ENCODE results near the gene ARHGAP30. TPM values are rescaled to one million over a fixed set of nuclear protein-coding genes. Genes with fewer than 3 reads are reported as not detected.

ARHGAP30 gene
- total and polyA plus RNA-seq, 2 of the 8 experiments (the other 6 are each of a cell fraction or from before 2014, with no cell fraction given): 0.27 to 0.39 TPM

DNA sequence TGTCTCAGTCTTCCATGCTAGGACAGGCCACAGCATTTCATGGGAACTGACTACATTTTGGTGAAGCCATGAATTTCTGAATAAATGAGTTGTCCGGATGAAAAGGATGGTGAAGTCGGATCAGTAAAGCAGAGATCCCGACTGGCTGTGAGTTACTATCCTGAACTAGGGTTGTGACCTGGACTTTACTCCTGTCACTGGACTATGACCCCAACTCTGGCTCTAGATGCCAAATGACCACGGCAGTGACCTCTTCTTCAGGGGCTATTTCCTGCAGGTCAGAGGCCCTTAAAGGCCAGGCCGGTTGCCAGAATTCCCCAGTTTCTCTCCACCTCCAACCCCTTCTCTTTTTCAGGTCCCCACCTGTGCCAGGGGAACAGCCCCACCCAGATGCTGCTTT is 21.4 kb upstream of the ARHGAP30 start:
- Histone ChIP-seq H3K79me2 (ENCODE audit: control insufficient read depth in 1 of 2, insufficient read depth in 2 of 2, low read length in 2 of 2) (no peaks in the 10 kb centered on the region), H3K9ac (replicated peaks in 1 of 4; ENCODE audit: extremely low read depth in 1 of 4, low read depth in 3 of 4, low read length in 3 of 4) (no peak overlapping the region), H3K23me2 (ENCODE audit: low read depth, low read length) (peaks cover 2% of the 10 kb centered on the region; the same call in 1 of the 2 replicates), H3K27me3 (replicated peaks in 1 of 4; ENCODE audit: control insufficient read depth in 3 of 4, extremely low read depth in 1 of 4, insufficient read depth in 3 of 4, low read length in 3 of 4) (no peaks in the 10 kb centered on the region), H2AK5ac (ENCODE audit: low read depth, low read length) (no peak overlapping the region), H3K79me1 (ENCODE audit: low read depth, low read length) (no peaks in the 10 kb centered on the region), H2BK5ac (ENCODE audit: low read depth, low read length) (no peak overlapping the region), H2BK15ac (ENCODE audit: low read length) (no peak overlapping the region), H3K4me1 (replicated peaks in 1 of 4; ENCODE audit: control insufficient read depth in 3 of 4, insufficient read depth in 4 of 4, low read length in 3 of 4) (peaks cover 0 to 6% (median 0%) of the 10 kb centered on the region in 4 experiments; a peak in 2 of 7 replicates), H3K9me3 (ENCODE audit: insufficient read depth in 2 of 2, low read depth in 1 of 2, low read length in 1 of 2) (no peaks in the 10 kb centered on the region), H2BK12ac (ENCODE audit: low read depth, low read length) (no peak overlapping the region), H4K5ac (ENCODE audit: insufficient read length, low read depth, low read length) (no peak overlapping the region), H4K20me1 (replicated peaks in 1 of 2; ENCODE audit: control insufficient read depth in 1 of 2, insufficient read depth in 2 of 2, low read length in 2 of 2) (no peaks in the 10 kb centered on the region), H3K4ac (replicated peaks; ENCODE audit: insufficient read length, low read depth, low read length) (no peak overlapping the region), H3K4me3 (ENCODE audit: extremely low read depth in 1 of 4, insufficient read depth in 2 of 4, low read depth in 3 of 4, low read length in 4 of 4) (no peak overlapping the region), H3K14ac (ENCODE audit: insufficient read length) (no peak overlapping the region), H2BK20ac (ENCODE audit: low read length) (no peak overlapping the region), H4K91ac (replicated peaks; ENCODE audit: insufficient read length, low read length) (no peak overlapping the region), H3K27ac (ENCODE audit: low read depth, low read length) (no peak overlapping the region), H2AFZ (ENCODE audit: low read length) (no peak overlapping the region), H3K4me2 (ENCODE audit: insufficient read depth in 1 of 2, low read depth in 2 of 2, low read length in 2 of 2) (no peak overlapping the region), H2BK120ac (replicated peaks; ENCODE audit: low read depth, low read length) (no peak overlapping the region), H3K36me3 (ENCODE audit: control insufficient read depth in 2 of 4, insufficient read depth in 4 of 4, low read length in 3 of 4) (no peaks in the 10 kb centered on the region), H3K23ac (ENCODE audit: insufficient read length) (no peak overlapping the region), H4K8ac (ENCODE audit: extremely low read depth, insufficient read depth, low read length) (no peak overlapping the region), H3K56ac (replicated peaks; ENCODE audit: insufficient read length, low read depth, low read length) (no peak overlapping the region), H3K18ac (ENCODE audit: extremely low read depth, low read length) (no peak overlapping the region)
- 94% methylated on average over 5 of the region's 5 CpGs; no CpG with 5 or more reads in 1 of the 2 experiments for WGBS, 2 experiments (ENCODE audit: extremely low coverage in 1 of 2, insufficient coverage in 1 of 2, insufficient read length in 1 of 2, insufficient replicate concordance in 2 of 2, low coverage in 1 of 2, low lambda C conversion rate in 2 of 2, missing lambda C conversion rate in 1 of 2)
- POLR2A ChIA-PET (ENCODE audit: partially characterized antibody): no interaction called here
- TF ChIP-seq FOSL1 (IDR thresholded peaks at IDR 0.05; ENCODE audit: insufficient read depth, low read depth, low read length) (no peak), PHF8 (conservative IDR thresholded peaks at IDR 0.05; ENCODE audit: low read depth, low read length) (no peak), TEAD4 (IDR thresholded peaks at IDR 0.05; ENCODE audit: low read depth, low read length) (no peak), MAFK (IDR thresholded peaks at IDR 0.05; ENCODE audit: low read depth, low read length) (no peak), ZNF274 (IDR thresholded peaks at IDR 0.05; ENCODE audit: borderline replicate concordance, extremely low read depth, low read length) (no peak)
- TF ChIP-seq, protein P1, sequence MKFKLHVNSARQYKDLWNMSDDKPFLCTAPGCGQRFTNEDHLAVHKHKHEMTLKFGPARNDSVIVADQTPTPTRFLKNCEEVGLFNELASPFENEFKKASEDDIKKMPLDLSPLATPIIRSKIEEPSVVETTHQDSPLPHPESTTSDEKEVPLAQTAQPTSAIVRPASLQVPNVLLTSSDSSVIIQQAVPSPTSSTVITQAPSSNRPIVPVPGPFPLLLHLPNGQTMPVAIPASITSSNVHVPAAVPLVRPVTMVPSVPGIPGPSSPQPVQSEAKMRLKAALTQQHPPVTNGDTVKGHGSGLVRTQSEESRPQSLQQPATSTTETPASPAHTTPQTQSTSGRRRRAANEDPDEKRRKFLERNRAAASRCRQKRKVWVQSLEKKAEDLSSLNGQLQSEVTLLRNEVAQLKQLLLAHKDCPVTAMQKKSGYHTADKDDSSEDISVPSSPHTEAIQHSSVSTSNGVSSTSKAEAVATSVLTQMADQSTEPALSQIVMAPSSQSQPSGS (IDR thresholded peaks at IDR 0.05; ENCODE audit: low read length): no peak
- no peak for DNase-seq (ENCODE audit: low read depth in 1 of 2, low spot score in 2 of 2)
- no peak for FAIRE-seq
- CTCF ChIA-PET (ENCODE audit: partially characterized antibody): interaction anchor here (1.0 kb wide), 1 partner anchor 20 kb away, joined by 5 read pairs; no protein-coding TSS in a partner anchor

Measured in H1 (cell line).